ENCODE results near the gene CUBN.

- TF ChIP-seq POLR2AphosphoS5 (IDR thresholded peaks at IDR 0.05; ENCODE audit: low read depth) (no peak), SPI1 (IDR thresholded peaks at IDR 0.05; ENCODE audit: borderline replicate concordance, low read depth) (no peak), REST (IDR thresholded peaks at IDR 0.05; ENCODE audit: insufficient replicate concordance, low read depth) (no peak), GABPA (IDR thresholded peaks at IDR 0.05; ENCODE audit: low read depth) (no peak)
- TF ChIP-seq, protein P1, sequence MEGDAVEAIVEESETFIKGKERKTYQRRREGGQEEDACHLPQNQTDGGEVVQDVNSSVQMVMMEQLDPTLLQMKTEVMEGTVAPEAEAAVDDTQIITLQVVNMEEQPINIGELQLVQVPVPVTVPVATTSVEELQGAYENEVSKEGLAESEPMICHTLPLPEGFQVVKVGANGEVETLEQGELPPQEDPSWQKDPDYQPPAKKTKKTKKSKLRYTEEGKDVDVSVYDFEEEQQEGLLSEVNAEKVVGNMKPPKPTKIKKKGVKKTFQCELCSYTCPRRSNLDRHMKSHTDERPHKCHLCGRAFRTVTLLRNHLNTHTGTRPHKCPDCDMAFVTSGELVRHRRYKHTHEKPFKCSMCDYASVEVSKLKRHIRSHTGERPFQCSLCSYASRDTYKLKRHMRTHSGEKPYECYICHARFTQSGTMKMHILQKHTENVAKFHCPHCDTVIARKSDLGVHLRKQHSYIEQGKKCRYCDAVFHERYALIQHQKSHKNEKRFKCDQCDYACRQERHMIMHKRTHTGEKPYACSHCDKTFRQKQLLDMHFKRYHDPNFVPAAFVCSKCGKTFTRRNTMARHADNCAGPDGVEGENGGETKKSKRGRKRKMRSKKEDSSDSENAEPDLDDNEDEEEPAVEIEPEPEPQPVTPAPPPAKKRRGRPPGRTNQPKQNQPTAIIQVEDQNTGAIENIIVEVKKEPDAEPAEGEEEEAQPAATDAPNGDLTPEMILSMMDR (IDR thresholded peaks at IDR 0.05; ENCODE audit: insufficient read depth, low read length): no peak
Observed at GRCh38 chr10:17162828-17163227, 33.2 kb upstream of the CUBN start.
